Esophagus muscularis mucosa (tissue), 3 donors: ENCODE measurements around the gene RTN3.

Source experiments
- CTCF ChIP-seq, 3 experiments: fragments of 200-600 bp in 2 of 3; fragments of 450-650 bp in 1 of 3; sonication (generic) in 2 of 3; IDR thresholded peaks; one replicate each; pipeline ENCODE4 v1.5.1; 2017 to 2019; ENCODE audit warnings: antibody characterized with exemption in 3 of 3, mild to moderate bottlenecking in 2 of 3, moderate library complexity in 1 of 3
- POLR2AphosphoS5 ChIP-seq, 2 donors: sonication (generic); formaldehyde crosslinking; IDR thresholded peaks; one replicate each; pipeline ENCODE4 v1.6.1; 2017; ENCODE audit warnings: antibody characterized with exemption in 2 of 2

GRCh38 chr11:63673579-63673978, 7.7 kb upstream of the RTN3 start:
- no peak for TF ChIP-seq POLR2AphosphoS5 (IDR thresholded peaks at IDR 0.05)
- no peak for TF ChIP-seq CTCF (IDR thresholded peaks at IDR 0.05)
